HepG2 (cell line): ENCODE results near the gene LRRC28. TPM values are rescaled to one million over a fixed set of nuclear protein-coding genes. Genes with fewer than 3 reads are reported as not detected.

ENCODE experiments used
- ATAC-seq: fragments of 200-7000 bp; cut with Tn5 transposase; 3 replicates; pipeline ENCODE4 v1.9.1; 2020; ENCODE audit warnings: mild to moderate bottlenecking, moderate library complexity
- BruUV-seq: library from RNA; stranded (reverse); fragments of 400-500 nt; replicated peaks from 2 replicates; lab custom pipeline; 2021; lab: Mats Ljungman, UMichigan
- CTCF ChIA-PET: fragments of 300-600 bp; formaldehyde crosslinking; extraction: SDS; loops from one replicate; lab custom pipeline; 2021; ENCODE audit warnings: low total read pairs, inconsistent platforms, low intra/inter-chr PET ratio; lab: Yijun Ruan, JAX
- POLR2A ChIA-PET: fragments of 350-600 bp; sonication (Branson Sonifier 250); formaldehyde crosslinking; loops from one replicate; lab custom pipeline; 2020; ENCODE audit warnings: antibody characterized with exemption, inconsistent platforms; lab: Yijun Ruan, JAX
- DNase-seq: peaks from one replicate; pipeline ENCODE4 v3.0.0-alpha.2; 2015; ENCODE audit warnings: low spot score
- FAIRE-seq: peaks from 3 replicates; lab custom pipeline; 2011; peaks lifted over from hg19 to GRCh38; lab: Jason Lieb, UNC
- H2AFZ ChIP-seq: one replicate; pipeline ENCODE4 v1.6.1; 2011; ENCODE audit warnings: low read length, inconsistent platforms
- H3K27ac ChIP-seq: fragments of 300-600 bp; 3 replicates; pipeline ENCODE4 v1.8.0; 2011; ENCODE audit warnings: mixed run types, mild to moderate bottlenecking, mixed read lengths, low read length, inconsistent platforms; ENCODE audit not compliant: insufficient read depth; ENCODE audit errors: extremely low read length
- H3K27me3 ChIP-seq, 2 experiments: fragments of 200-600 bp in 1 of 2; 2 replicates in 1 of 2; 3 replicates in 1 of 2; pipeline versions ENCODE4 v1.6.0 to v1.8.0; 2011; ENCODE audit warnings: low read length in 2 of 2, mild to moderate bottlenecking in 2 of 2, moderate library complexity in 2 of 2, inconsistent platforms in 1 of 2; ENCODE audit not compliant: insufficient read depth in 2 of 2, control insufficient read depth in 1 of 2
- H3K36me3 ChIP-seq, 2 experiments: fragments of 200-600 bp in 1 of 2; replicated peaks in 1 of 2; 2 replicates in 1 of 2; 3 replicates in 1 of 2; pipeline versions ENCODE4 v1.5.1 to v1.8.0; 2011; ENCODE audit warnings: low read length in 2 of 2, inconsistent platforms in 1 of 2; ENCODE audit not compliant: insufficient read depth in 2 of 2, control insufficient read depth in 1 of 2
- H3K4me1 ChIP-seq: 2 replicates; pipeline ENCODE4 v1.5.1; 2012; ENCODE audit warnings: low read length, inconsistent platforms; ENCODE audit not compliant: insufficient read depth
- H3K4me2 ChIP-seq: 2 replicates; pipeline ENCODE4 v1.6.0; 2011; ENCODE audit warnings: low read depth, low read length, inconsistent platforms
- H3K4me3 ChIP-seq, 3 experiments: fragments of 200-600 bp in 1 of 3; sonication (generic), shearing (Covaris generic) in 1 of 3; replicated peaks in 1 of 3; 2 replicates each; pipeline ENCODE4 v1.5.1; 2011 to 2016; ENCODE audit warnings: low read length in 3 of 3, inconsistent platforms in 2 of 3, low read depth in 2 of 3, mild to moderate bottlenecking in 2 of 3, control low read depth in 1 of 3, mixed read lengths in 1 of 3; ENCODE audit not compliant: insufficient read depth in 1 of 3
- H3K79me2 ChIP-seq: one replicate; pipeline ENCODE4 v1.6.1; 2011; ENCODE audit warnings: low read length, inconsistent platforms; ENCODE audit not compliant: insufficient read depth
- H3K9ac ChIP-seq: 2 replicates; pipeline ENCODE4 v1.6.0; 2011; ENCODE audit warnings: mild to moderate bottlenecking, low read depth, low read length, inconsistent platforms; ENCODE audit not compliant: insufficient read depth
- H3K9me3 ChIP-seq: 2 replicates; pipeline ENCODE4 v1.5.1; 2012; ENCODE audit warnings: mild to moderate bottlenecking, low read length
- H4K20me1 ChIP-seq: 2 replicates; pipeline ENCODE4 v1.6.0; 2011; ENCODE audit warnings: inconsistent platforms, mild to moderate bottlenecking, low read length, moderate library complexity; ENCODE audit not compliant: insufficient read depth
- NFYB ChIP-seq: sonication (generic); formaldehyde crosslinking; IDR thresholded peaks from 2 replicates; pipeline ENCODE4 v1.4.0; 2020; ENCODE audit warnings: missing genetic modification reagents
- RAD51 ChIP-seq: fragments of 450-650 bp; IDR thresholded peaks from 2 replicates; pipeline ENCODE4 v1.6.1; 2016; ENCODE audit warnings: borderline replicate concordance
- RARA ChIP-seq: IDR thresholded peaks from 2 replicates; pipeline ENCODE4 v1.6.1; 2016; ENCODE audit warnings: missing genetic modification reagents, missing compliant biosample characterization
- RBM39 ChIP-seq: fragments of 200-400 bp; formaldehyde crosslinking; IDR thresholded peaks from one replicate; pipeline ENCODE4 v1.6.1; 2018; ENCODE audit warnings: antibody characterized with exemption, mild to moderate bottlenecking, low read depth, low read length; ENCODE audit not compliant: poor library complexity, severe bottlenecking
- RORA ChIP-seq: sonication (generic); formaldehyde crosslinking; IDR thresholded peaks from 2 replicates; pipeline ENCODE4 v1.5.0; 2020; ENCODE audit warnings: mild to moderate bottlenecking, missing genetic modification reagents, moderate library complexity
- SIN3A ChIP-seq: IDR thresholded peaks from 2 replicates; pipeline ENCODE4 v1.6.1; 2011; ENCODE audit warnings: low read depth, mild to moderate bottlenecking, control low read depth, low read length, borderline replicate concordance
- SMAD3 ChIP-seq: sonication (generic); formaldehyde crosslinking; IDR thresholded peaks from 2 replicates; pipeline ENCODE4 v1.4.0; 2020; ENCODE audit warnings: missing genetic modification reagents
- TEAD3 ChIP-seq: optimal IDR thresholded peaks from 2 replicates; pipeline ENCODE3; 2016; ENCODE audit warnings: borderline replicate concordance
- ZNF205 ChIP-seq: IDR thresholded peaks from 2 replicates; pipeline ENCODE4 v1.6.1; 2018; ENCODE audit warnings: missing biosample characterization, missing genetic modification reagents
- ZNF274 ChIP-seq: sonication (generic); formaldehyde crosslinking; IDR thresholded peaks from 2 replicates; pipeline ENCODE4 v1.5.1; 2020; ENCODE audit warnings: mild to moderate bottlenecking, missing genetic modification reagents
- ZNF550 ChIP-seq: sonication (generic); formaldehyde crosslinking; IDR thresholded peaks from 2 replicates; pipeline ENCODE4 v1.4.0; 2020; ENCODE audit warnings: mild to moderate bottlenecking, missing genetic modification reagents, borderline replicate concordance
- ZNF75D ChIP-seq: sonication (generic); formaldehyde crosslinking; IDR thresholded peaks from 2 replicates; pipeline ENCODE4 v1.8.1; 2023; ENCODE audit warnings: missing genetic modification reagents, mild to moderate bottlenecking, borderline replicate concordance
- ZNF777 ChIP-seq: sonication (generic); formaldehyde crosslinking; IDR thresholded peaks from 2 replicates; pipeline ENCODE4 v1.4.0; 2020; ENCODE audit warnings: missing genetic modification reagents
- WGBS: methylation state at CpG from one replicate; pipeline ENCODE4 v1.1.6; 2017; ENCODE audit warnings: low lambda C conversion rate; 5-methylcytosine and 5-hydroxymethylcytosine counted together
- in situ Hi-C: cut with HindIII; loops from 2 replicates; pipeline ENCODE4 v1.10.0; 2017; ENCODE audit warnings: low pct_unique_long_range_greater_than_20kb; ENCODE audit not compliant: extremely low pct_ligation_motif_present
- intact Hi-C: fragments of 100-400 bp; cut with micrococcal nuclease; formaldehyde crosslinking; loops from one replicate; pipeline ENCODE4 v1.10.0; 2022; ENCODE audit not compliant: unreplicated experiment
- polyA plus RNA-seq, 8 experiments: library from polyadenylated mRNA; depleted of rRNA in 3 of 8; stranded (reverse) in 7 of 8; unstranded in 1 of 8; fragments of >200 nt; fragmentation: Illumina TruSeq in 4 of 8; extraction: Trizol in 4 of 8; gene quantifications; 2 replicates each; pipeline versions ENCODE4 v1.2.1 to v1.2.3, GENCODE V29; 2011 to 2016; ENCODE audit warnings: low read depth in 4 of 8, missing spikeins in 1 of 8, mixed read lengths in 1 of 8; ENCODE audit not compliant: insufficient read depth in 1 of 8
- total RNA-seq, 5 experiments: library from RNA; depleted of rRNA; stranded (reverse); fragments of >200 nt; fragmentation: Illumina TruSeq; extraction: Trizol; gene quantifications; 2 replicates each; pipeline ENCODE4 v1.2.3, GENCODE V29; 2016; ENCODE audit warnings: low read depth in 1 of 5
- TF ChIP-seq, protein P1 (sequence below): IDR thresholded peaks from 2 replicates; pipeline ENCODE4 v1.6.1; 2016; ENCODE audit warnings: low read depth, missing genetic modification reagents, missing compliant biosample characterization
- TF ChIP-seq, protein P2 (sequence below): sonication (generic); formaldehyde crosslinking; IDR thresholded peaks from 2 replicates; pipeline ENCODE4 v1.5.0; 2020; ENCODE audit warnings: missing genetic modification reagents

The LRRC28 gene
- total and polyA plus RNA-seq, 2 of the 13 experiments (the other 11 are each of a cell fraction or from before 2014, with no cell fraction given): 17.5 to 21.3 TPM

DNA sequence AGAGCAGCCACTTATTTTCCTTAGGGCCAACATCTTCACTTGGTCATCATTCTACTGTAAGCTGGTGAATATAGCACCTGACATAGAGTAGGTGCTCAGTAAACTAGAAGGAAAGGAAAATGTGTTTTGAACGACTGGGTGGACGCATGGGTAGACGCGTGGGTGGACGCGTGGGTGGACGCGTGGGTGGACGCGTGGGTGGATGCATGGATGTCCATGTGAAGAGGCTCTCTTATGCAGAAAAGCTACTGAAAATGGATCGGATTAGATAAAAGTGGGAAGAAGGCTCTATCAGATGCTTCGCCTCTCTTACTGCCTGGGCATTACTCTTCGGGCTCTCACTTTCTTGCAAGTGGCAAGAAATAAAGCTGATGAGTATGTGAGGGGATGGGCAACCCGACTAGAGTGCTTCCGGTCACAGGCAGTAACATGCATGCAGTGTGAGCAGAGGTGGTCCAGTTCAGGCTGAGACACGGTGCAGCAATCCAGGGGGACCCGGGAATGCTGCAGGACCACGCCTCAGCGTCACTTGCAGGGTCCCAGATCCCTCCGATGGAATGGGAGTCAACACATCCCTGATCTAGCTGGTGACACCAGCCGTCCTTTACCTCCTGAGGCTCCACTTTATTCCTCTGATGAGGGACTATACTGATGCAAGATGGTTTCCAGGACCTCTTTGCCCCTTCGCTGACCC lies 176.5 kb downstream of the LRRC28 start (continued):
- TF ChIP-seq, protein P1, sequence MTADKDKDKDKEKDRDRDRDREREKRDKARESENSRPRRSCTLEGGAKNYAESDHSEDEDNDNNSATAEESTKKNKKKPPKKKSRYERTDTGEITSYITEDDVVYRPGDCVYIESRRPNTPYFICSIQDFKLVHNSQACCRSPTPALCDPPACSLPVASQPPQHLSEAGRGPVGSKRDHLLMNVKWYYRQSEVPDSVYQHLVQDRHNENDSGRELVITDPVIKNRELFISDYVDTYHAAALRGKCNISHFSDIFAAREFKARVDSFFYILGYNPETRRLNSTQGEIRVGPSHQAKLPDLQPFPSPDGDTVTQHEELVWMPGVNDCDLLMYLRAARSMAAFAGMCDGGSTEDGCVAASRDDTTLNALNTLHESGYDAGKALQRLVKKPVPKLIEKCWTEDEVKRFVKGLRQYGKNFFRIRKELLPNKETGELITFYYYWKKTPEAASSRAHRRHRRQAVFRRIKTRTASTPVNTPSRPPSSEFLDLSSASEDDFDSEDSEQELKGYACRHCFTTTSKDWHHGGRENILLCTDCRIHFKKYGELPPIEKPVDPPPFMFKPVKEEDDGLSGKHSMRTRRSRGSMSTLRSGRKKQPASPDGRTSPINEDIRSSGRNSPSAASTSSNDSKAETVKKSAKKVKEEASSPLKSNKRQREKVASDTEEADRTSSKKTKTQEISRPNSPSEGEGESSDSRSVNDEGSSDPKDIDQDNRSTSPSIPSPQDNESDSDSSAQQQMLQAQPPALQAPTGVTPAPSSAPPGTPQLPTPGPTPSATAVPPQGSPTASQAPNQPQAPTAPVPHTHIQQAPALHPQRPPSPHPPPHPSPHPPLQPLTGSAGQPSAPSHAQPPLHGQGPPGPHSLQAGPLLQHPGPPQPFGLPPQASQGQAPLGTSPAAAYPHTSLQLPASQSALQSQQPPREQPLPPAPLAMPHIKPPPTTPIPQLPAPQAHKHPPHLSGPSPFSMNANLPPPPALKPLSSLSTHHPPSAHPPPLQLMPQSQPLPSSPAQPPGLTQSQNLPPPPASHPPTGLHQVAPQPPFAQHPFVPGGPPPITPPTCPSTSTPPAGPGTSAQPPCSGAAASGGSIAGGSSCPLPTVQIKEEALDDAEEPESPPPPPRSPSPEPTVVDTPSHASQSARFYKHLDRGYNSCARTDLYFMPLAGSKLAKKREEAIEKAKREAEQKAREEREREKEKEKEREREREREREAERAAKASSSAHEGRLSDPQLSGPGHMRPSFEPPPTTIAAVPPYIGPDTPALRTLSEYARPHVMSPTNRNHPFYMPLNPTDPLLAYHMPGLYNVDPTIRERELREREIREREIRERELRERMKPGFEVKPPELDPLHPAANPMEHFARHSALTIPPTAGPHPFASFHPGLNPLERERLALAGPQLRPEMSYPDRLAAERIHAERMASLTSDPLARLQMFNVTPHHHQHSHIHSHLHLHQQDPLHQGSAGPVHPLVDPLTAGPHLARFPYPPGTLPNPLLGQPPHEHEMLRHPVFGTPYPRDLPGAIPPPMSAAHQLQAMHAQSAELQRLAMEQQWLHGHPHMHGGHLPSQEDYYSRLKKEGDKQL (CRISPR knock-in tag): no peak
- no peak for TF ChIP-seq SMAD3 (CRISPR knock-in tag)
- no peak for TF ChIP-seq TEAD3

DNA sequence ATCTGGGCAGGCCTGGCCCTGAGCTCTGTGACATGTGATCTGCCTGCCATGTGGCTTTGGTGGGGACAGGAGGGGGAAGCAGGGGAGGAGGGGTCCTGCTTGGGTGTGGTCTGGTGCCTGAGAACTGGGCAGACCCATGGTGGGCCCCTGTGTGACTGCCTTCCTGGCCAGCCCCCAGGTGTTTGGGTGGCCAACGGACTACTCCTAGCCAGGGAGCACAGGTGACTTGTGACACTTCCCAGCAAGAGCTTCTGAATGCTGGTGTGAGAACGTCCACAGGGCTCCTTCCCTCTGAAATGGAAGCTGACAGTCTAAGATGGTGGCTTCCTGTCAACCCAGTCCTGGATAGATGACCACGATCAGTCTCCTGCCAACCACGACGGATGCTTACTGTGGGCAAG lies 178.4 kb downstream of the LRRC28 start:
- FAIRE-seq (no peak), ATAC-seq (no peak), DNase-seq (no peak)
- CTCF ChIA-PET: no interaction called here
- BruUV-seq: no TSS peak
- in situ Hi-C loops (loop anchor here (10.0 kb wide), 1 partner anchor 135 kb away; the partner anchor contains the start of gene MEF2A), intact Hi-C loops (no loop called here)
- Histone ChIP-seq H3K27ac (no peak overlapping the region), H3K27me3 (peaks cover 2 to 37% of the 10 kb centered on the region in 2 experiments; a peak in 4 of 5 replicates), H3K4me2 (no peak overlapping the region), H3K4me1 (peaks cover 43% of the 10 kb centered on the region), H3K36me3 (no peaks in the 10 kb centered on the region), H3K9ac (no peak overlapping the region), H3K4me3 (no peak overlapping the region), H3K79me2 (no peaks in the 10 kb centered on the region), H4K20me1 (no peaks in the 10 kb centered on the region), H2AFZ (no peak overlapping the region), H3K9me3 (no peaks in the 10 kb centered on the region)
- WGBS: no CpG with 5 or more reads among the region's 5 CpGs
- POLR2A ChIA-PET: interaction anchor here (2.1 kb wide), 1 partner anchor 8 kb away, joined by 11 read pairs; no protein-coding TSS in a partner anchor
- TF ChIP-seq ZNF274 (no peak), NFYB (no peak), ZNF550 (no peak), RORA (no peak), ZNF777 (CRISPR knock-in tag) (no peak), ZNF75D (no peak), ZNF205 (CRISPR knock-in tag) (no peak), SIN3A (no peak), RARA (no peak), RAD51 (no peak), RBM39 (no peak)
- TF ChIP-seq, protein P2, sequence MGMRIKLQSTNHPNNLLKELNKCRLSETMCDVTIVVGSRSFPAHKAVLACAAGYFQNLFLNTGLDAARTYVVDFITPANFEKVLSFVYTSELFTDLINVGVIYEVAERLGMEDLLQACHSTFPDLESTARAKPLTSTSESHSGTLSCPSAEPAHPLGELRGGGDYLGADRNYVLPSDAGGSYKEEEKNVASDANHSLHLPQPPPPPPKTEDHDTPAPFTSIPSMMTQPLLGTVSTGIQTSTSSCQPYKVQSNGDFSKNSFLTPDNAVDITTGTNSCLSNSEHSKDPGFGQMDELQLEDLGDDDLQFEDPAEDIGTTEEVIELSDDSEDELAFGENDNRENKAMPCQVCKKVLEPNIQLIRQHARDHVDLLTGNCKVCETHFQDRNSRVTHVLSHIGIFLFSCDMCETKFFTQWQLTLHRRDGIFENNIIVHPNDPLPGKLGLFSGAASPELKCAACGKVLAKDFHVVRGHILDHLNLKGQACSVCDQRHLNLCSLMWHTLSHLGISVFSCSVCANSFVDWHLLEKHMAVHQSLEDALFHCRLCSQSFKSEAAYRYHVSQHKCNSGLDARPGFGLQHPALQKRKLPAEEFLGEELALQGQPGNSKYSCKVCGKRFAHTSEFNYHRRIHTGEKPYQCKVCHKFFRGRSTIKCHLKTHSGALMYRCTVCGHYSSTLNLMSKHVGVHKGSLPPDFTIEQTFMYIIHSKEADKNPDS (CRISPR knock-in tag): no peak
